Measurements from ENCODE around the gene FAM136A. TPM values are rescaled to one million over a fixed set of nuclear protein-coding genes. Genes with fewer than 3 reads are reported as not detected.
"Not testable (repeated sequence)": the region's sequence is repeated elsewhere in the genome, so short reads cannot be mapped to it uniquely, and the experiment has no call there.

FAM136A gene
- total RNA-seq, 1 experiment from 2014 or later = 53.4 TPM

DNA sequence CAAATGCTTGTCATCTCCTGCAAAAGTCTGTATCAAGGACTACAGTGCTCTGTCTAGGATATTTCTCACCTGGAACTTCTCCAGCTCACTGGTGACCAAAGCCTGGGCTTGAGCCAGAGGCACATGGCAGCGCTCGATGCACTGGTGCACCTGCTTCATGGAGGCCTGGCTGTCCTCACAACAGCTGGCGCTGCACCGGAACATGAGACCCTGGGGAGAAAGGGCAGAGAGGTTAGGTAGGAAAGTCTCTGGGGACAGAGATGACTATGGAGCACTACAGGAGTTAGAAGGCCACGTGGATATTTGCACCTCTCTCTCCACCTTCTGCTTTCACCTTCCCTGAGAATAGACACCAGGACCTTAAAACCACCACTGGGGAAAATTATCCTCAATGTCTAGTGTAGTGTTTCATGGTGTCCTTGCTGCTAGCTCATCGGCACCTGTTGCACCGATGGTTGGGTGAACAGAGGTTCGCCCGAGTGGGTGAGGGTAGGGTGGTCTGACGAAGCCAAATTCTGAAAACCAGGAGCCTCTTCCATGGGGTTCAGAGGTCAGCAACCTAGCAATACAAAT, 1.0 kb downstream of the FAM136A start:
- H3K4me1 ChIP-seq (ENCODE audit: control insufficient read depth, insufficient read depth, low read length) = peaks cover 5% of the 10 kb centered on the region
- no peaks in the 10 kb centered on the region for H3K9me3 ChIP-seq (ENCODE audit: control insufficient read depth, insufficient read depth, low read depth, low read length)
- TF ChIP-seq SIN3A (IDR thresholded peaks at IDR 0.05; ENCODE audit: borderline replicate concordance, insufficient read depth, low read depth, low read length) = no peak
- no peak for TF ChIP-seq REST (IDR thresholded peaks at IDR 0.05; ENCODE audit: insufficient read depth in 1 of 2, low read depth in 2 of 2, low read length in 1 of 2)
- no peak for TF ChIP-seq POLR2AphosphoS5 (IDR thresholded peaks at IDR 0.05; ENCODE audit: low read depth, low read length)
- TF ChIP-seq, protein P1, sequence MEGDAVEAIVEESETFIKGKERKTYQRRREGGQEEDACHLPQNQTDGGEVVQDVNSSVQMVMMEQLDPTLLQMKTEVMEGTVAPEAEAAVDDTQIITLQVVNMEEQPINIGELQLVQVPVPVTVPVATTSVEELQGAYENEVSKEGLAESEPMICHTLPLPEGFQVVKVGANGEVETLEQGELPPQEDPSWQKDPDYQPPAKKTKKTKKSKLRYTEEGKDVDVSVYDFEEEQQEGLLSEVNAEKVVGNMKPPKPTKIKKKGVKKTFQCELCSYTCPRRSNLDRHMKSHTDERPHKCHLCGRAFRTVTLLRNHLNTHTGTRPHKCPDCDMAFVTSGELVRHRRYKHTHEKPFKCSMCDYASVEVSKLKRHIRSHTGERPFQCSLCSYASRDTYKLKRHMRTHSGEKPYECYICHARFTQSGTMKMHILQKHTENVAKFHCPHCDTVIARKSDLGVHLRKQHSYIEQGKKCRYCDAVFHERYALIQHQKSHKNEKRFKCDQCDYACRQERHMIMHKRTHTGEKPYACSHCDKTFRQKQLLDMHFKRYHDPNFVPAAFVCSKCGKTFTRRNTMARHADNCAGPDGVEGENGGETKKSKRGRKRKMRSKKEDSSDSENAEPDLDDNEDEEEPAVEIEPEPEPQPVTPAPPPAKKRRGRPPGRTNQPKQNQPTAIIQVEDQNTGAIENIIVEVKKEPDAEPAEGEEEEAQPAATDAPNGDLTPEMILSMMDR (IDR thresholded peaks at IDR 0.05) = no peak; the same call in 1 of the 2 replicates
- TF ChIP-seq TCF7L2 (IDR thresholded peaks at IDR 0.05; ENCODE audit: low read depth, low read length) = no peak
- POLR2A ChIA-PET = no interaction called here
- CTCF ChIA-PET = no interaction called here
- no peaks in the 10 kb centered on the region for H3K27me3 ChIP-seq (ENCODE audit: control insufficient read depth, insufficient read depth, low read length)
- H3K36me3 ChIP-seq (ENCODE audit: control insufficient read depth, insufficient read depth, low read length) = no peaks in the 10 kb centered on the region
- intact Hi-C loops (cut with micrococcal nuclease; ENCODE audit: unreplicated experiment) (loop anchor here (10.0 kb wide), 1 partner anchor 314 kb away; no protein-coding TSS in a partner anchor), in situ Hi-C loops (cut with HindIII; ENCODE audit: low pct_unique_long_range_greater_than_20kb, low sequenced_read_pairs) (no loop called here)
- H3K27ac ChIP-seq (ENCODE audit: low read length) = peak overlapping the region; percentile 82
- DNase-seq (ENCODE audit: low read depth, low spot score) (no peak), ATAC-seq (no peak)
- BruUV-seq (replicated peaks) = no TSS peak
- H3K4me3 ChIP-seq (ENCODE audit: low read depth in 2 of 2, low read length in 2 of 2) = peak overlapping the region; percentile 71 to 88

DNA sequence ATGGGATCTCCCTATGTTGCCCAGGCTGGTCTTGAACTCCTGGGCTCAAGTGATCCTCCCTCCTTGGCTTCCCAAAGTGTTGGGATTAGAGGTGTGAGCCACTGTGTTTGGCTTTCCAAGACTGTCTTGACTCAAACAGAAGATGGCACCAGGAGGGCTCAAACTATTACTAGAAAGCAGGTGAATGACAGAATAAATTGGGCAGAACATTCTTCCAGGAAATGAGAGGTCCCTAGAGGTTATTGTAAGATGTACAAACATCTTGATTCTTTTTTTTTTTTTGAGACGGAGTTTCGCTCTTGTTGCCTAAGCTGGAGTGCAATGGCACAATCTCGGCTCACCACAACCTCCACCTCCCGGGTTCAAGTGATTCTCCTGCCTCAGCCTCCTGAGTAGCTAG, 4.0 kb downstream of the FAM136A start:
- CTCF ChIA-PET; H3K27ac ChIP-seq (ENCODE audit: low read length); intact Hi-C loops (cut with micrococcal nuclease; ENCODE audit: unreplicated experiment); BruUV-seq (replicated peaks); H3K9me3 ChIP-seq (ENCODE audit: control insufficient read depth, insufficient read depth, low read depth, low read length); ATAC-seq; H3K36me3 ChIP-seq (ENCODE audit: control insufficient read depth, insufficient read depth, low read length); H3K4me3 ChIP-seq (ENCODE audit: low read depth in 2 of 2, low read length in 2 of 2); in situ Hi-C loops (cut with HindIII; ENCODE audit: low pct_unique_long_range_greater_than_20kb, low sequenced_read_pairs); H3K4me1 ChIP-seq (ENCODE audit: control insufficient read depth, insufficient read depth, low read length); H3K27me3 ChIP-seq (ENCODE audit: control insufficient read depth, insufficient read depth, low read length); DNase-seq (ENCODE audit: low read depth, low spot score): not testable (repeated sequence)
- POLR2A ChIA-PET = interaction anchor here (0.7 kb wide), 1 partner anchor 475 kb away, joined by 19 read pairs; no protein-coding TSS in a partner anchor

DNA sequence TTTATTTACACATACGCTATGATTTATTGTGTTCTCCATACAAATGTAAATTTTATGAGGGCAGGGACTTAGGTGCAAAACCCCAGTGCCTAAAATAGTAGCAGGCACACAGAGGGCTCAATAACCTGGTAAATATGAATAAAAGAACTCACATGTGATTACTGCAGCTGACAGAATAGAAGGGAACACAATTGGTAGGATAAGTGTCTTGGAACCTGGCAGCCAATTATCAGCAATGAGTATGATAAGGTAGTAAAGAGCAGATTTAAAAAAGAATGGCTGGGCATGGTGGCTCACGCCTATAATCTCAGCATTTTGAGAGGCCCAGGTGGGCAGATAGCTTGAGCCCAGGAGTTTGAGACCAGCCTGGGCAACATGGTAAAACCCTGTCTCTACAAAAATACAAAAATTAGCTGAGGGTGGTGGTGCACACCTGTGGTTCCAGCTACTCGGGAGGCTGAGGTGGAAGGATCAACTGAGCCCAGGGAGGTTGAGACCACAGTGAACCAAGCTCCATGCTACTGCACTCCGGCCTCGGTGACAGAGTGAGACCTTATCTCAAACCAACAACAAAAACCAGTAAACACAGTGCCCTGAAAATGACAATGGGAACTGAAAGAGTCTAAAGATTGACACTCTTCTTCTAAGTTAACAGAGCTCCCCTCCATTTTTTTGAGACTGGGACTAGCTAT, 18.2 kb downstream of the FAM136A start:
- BruUV-seq (replicated peaks) = no TSS peak
- H3K36me3 ChIP-seq (ENCODE audit: control insufficient read depth, insufficient read depth, low read length) = peaks cover 49% of the 10 kb centered on the region
- CTCF ChIA-PET = no interaction called here

More for the DNA sequence above, 18.2 kb downstream of the FAM136A start:
- TF ChIP-seq REST (IDR thresholded peaks at IDR 0.05; ENCODE audit: insufficient read depth in 1 of 2, low read depth in 2 of 2, low read length in 1 of 2) (no peak), TCF7L2 (IDR thresholded peaks at IDR 0.05; ENCODE audit: low read depth, low read length) (no peak), POLR2AphosphoS5 (IDR thresholded peaks at IDR 0.05; ENCODE audit: low read depth, low read length) (no peak), SIN3A (IDR thresholded peaks at IDR 0.05; ENCODE audit: borderline replicate concordance, insufficient read depth, low read depth, low read length) (no peak)
- TF ChIP-seq, protein P1 (IDR thresholded peaks at IDR 0.05) = no peak
- H3K27ac ChIP-seq (ENCODE audit: low read length) = no peak overlapping the region
- no peaks in the 10 kb centered on the region for H3K9me3 ChIP-seq (ENCODE audit: control insufficient read depth, insufficient read depth, low read depth, low read length)
- no peak; the same call in 1 of the 2 replicates for ATAC-seq
- H3K4me3 ChIP-seq (ENCODE audit: low read depth in 2 of 2, low read length in 2 of 2) = no peak overlapping the region
- in situ Hi-C loops (cut with HindIII; ENCODE audit: low pct_unique_long_range_greater_than_20kb, low sequenced_read_pairs) (no loop called here), intact Hi-C loops (cut with micrococcal nuclease; ENCODE audit: unreplicated experiment) (no loop called here)
- DNase-seq (ENCODE audit: low read depth, low spot score) = no peak
- POLR2A ChIA-PET = interaction anchor here (0.7 kb wide), 2 partner anchors 10 to 27 kb away, joined by 12 to 24 read pairs; partner anchors contain the start of gene SNRPG
- no peaks in the 10 kb centered on the region for H3K4me1 ChIP-seq (ENCODE audit: control insufficient read depth, insufficient read depth, low read length)
- no peaks in the 10 kb centered on the region for H3K27me3 ChIP-seq (ENCODE audit: control insufficient read depth, insufficient read depth, low read length)

All from Panc1 (cell line).